SK-N-SH (cell line): ENCODE measurements around the gene NR2F1-AS1.

Experiments
- ELF1 ChIP-seq: IDR thresholded peaks from 2 replicates; pipeline ENCODE4 v1.4.0; 2012
- MXI1 ChIP-seq: IDR thresholded peaks from 2 replicates; pipeline ENCODE4 v1.6.1; 2012; ENCODE audit warnings: mild to moderate bottlenecking, low read depth, low read length, improper control_type of control experiment
- POLR2AphosphoS5 ChIP-seq: IDR thresholded peaks from 2 replicates; pipeline ENCODE4 v1.6.1; 2012; ENCODE audit warnings: low read depth, low read length

DNA sequence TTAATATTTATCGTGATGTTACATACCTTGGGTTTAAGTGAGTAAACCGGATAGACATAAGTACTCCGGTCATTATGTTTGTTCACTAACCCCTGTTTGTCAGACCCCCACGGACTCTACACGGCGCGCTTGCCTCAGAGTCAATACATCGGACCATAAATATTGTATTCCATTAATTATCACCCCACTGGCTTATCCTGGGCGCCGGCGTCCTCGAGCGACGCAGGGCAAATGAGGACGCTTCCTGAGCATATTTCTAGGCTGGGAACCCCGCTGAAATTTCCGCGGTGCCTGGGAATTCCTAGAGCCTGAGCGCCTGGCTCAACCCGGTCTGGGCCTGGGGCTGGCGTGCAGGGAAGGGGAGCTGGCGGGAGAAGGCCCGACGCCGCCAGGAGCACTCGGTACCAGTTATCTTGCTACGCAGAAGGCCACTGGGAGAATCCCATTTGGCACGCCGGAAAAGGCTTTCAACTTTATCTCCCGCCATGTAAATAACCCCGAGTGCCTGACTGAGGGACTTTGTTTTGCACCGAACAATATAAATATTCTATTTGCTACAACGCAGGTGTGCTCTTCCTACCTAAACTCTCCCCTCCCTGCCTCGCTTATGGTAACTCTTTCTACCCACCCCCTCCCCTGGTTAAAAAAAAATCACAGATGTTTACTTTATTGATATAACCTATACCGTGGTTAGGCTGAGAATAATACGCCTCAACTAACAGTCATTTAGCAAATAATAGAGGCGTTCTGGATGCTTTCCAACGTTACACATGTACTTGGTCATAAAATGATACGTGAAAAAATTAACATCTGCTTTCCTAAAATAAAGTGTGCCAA, 21.4 kb upstream of the NR2F1-AS1 start:
- no peak for TF ChIP-seq POLR2AphosphoS5
- TF ChIP-seq MXI1: no peak
- no peak for TF ChIP-seq ELF1
